ENCODE data around the gene SVEP1.

SVEP1 gene

GRCh38 chr9:110329639-110330230 lies 249.8 kb downstream of the SVEP1 start:
- Mint-ChIP-seq H3K4me3 (no peak overlapping the region), H3K27ac (no peak overlapping the region), H3K36me3 (ENCODE audit: low read depth) (no peaks in the 10 kb centered on the region), H3K4me1 (no peaks in the 10 kb centered on the region), H3K9me3 (no peaks in the 10 kb centered on the region), H3K27me3 (ENCODE audit: low read depth, poor library complexity) (peaks cover 3% of the 10 kb centered on the region)
- no peak for DNase-seq
- TF ChIP-seq, protein P1, sequence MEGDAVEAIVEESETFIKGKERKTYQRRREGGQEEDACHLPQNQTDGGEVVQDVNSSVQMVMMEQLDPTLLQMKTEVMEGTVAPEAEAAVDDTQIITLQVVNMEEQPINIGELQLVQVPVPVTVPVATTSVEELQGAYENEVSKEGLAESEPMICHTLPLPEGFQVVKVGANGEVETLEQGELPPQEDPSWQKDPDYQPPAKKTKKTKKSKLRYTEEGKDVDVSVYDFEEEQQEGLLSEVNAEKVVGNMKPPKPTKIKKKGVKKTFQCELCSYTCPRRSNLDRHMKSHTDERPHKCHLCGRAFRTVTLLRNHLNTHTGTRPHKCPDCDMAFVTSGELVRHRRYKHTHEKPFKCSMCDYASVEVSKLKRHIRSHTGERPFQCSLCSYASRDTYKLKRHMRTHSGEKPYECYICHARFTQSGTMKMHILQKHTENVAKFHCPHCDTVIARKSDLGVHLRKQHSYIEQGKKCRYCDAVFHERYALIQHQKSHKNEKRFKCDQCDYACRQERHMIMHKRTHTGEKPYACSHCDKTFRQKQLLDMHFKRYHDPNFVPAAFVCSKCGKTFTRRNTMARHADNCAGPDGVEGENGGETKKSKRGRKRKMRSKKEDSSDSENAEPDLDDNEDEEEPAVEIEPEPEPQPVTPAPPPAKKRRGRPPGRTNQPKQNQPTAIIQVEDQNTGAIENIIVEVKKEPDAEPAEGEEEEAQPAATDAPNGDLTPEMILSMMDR (IDR thresholded peaks at IDR 0.05) = no peak

DNA sequence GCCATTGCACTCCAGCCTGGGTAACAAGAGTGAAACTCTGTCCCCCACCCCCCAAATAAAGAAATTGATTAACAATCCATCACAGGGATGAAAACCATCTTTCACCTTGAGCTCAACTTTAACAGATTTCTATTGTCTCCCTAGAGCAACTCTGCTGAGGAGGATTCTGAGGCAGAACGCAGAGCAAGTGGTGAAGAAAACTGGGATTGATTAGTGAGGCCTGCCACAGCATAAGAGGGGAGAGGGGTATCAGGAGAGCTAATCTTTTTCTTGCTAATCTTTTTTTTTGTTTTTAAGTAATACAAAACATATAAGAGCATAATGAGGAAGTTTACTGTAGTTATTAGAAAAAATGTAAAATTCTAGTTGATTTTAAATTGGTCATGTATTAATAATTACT lies 250.8 kb downstream of the SVEP1 start:
- peaks cover 3% of the 10 kb centered on the region for H3K27me3 Mint-ChIP-seq (ENCODE audit: low read depth, poor library complexity)
- no peak overlapping the region for H3K4me3 Mint-ChIP-seq
- no peaks in the 10 kb centered on the region for H3K36me3 Mint-ChIP-seq (ENCODE audit: low read depth)
- H3K4me1 Mint-ChIP-seq = no peaks in the 10 kb centered on the region
- TF ChIP-seq, protein P1 (IDR thresholded peaks at IDR 0.05) = no peak
- H3K9me3 Mint-ChIP-seq = no peaks in the 10 kb centered on the region
- DNase-seq = no peak
- no peak overlapping the region for H3K27ac Mint-ChIP-seq

GRCh38 chr9:110327716-110328115 lies 251.8 kb downstream of the SVEP1 start:
- no peak overlapping the region for H3K4me3 Mint-ChIP-seq
- TF ChIP-seq, protein P1 (IDR thresholded peaks at IDR 0.05) = no peak
- H3K27me3 Mint-ChIP-seq (ENCODE audit: low read depth, poor library complexity) = no peaks in the 10 kb centered on the region
- no peak for DNase-seq
- H3K36me3 Mint-ChIP-seq (ENCODE audit: low read depth) = no peaks in the 10 kb centered on the region
- no peak overlapping the region for H3K27ac Mint-ChIP-seq
- H3K4me1 Mint-ChIP-seq = no peaks in the 10 kb centered on the region
- no peaks in the 10 kb centered on the region for H3K9me3 Mint-ChIP-seq

GRCh38 chr9:110323818-110324217 lies 255.7 kb downstream of the SVEP1 start:
- no peak overlapping the region for H3K4me3 Mint-ChIP-seq
- TF ChIP-seq, protein P1 (IDR thresholded peaks at IDR 0.05) = no peak
- no peaks in the 10 kb centered on the region for H3K9me3 Mint-ChIP-seq
- no peak for DNase-seq
- no peaks in the 10 kb centered on the region for H3K36me3 Mint-ChIP-seq (ENCODE audit: low read depth)
- H3K27me3 Mint-ChIP-seq (ENCODE audit: low read depth, poor library complexity) = no peaks in the 10 kb centered on the region
- no peaks in the 10 kb centered on the region for H3K4me1 Mint-ChIP-seq
- no peak overlapping the region for H3K27ac Mint-ChIP-seq

GRCh38 chr9:110320651-110321445 lies 258.7 kb downstream of the SVEP1 start:
- Mint-ChIP-seq H3K9me3 (no peaks in the 10 kb centered on the region), H3K4me3 (no peak overlapping the region), H3K27ac (no peak overlapping the region), H3K27me3 (ENCODE audit: low read depth, poor library complexity) (peaks cover 3% of the 10 kb centered on the region), H3K4me1 (peaks cover 8% of the 10 kb centered on the region), H3K36me3 (ENCODE audit: low read depth) (no peaks in the 10 kb centered on the region)
- DNase-seq = no peak
- TF ChIP-seq, protein P1 (IDR thresholded peaks at IDR 0.05) = no peak
